Mucosa of gallbladder (tissue), 1 donor: Measurements from ENCODE around the gene MBD3L5. TPM values are rescaled to one million over a fixed set of nuclear protein-coding genes. Genes with fewer than 3 reads are reported as not detected.
"Not testable (repeated sequence)": the region's sequence is repeated elsewhere in the genome, so short reads cannot be mapped to it uniquely, and the experiment has no call there.

Experiments used
- DNase-seq: peaks from one replicate; pipeline ENCODE4 v3.0.0-alpha.2; 2020; ENCODE audit warnings: low spot score
- total RNA-seq: library from RNA; stranded (reverse); gene quantifications from one replicate; pipeline ENCODE4 v1.2.1, GENCODE V29; 2021
- donor health status: DM: no; HTN: no; CAD: no.

Gene MBD3L5
- total RNA-seq, 1 donor from 2014 or later, result not detected

DNA sequence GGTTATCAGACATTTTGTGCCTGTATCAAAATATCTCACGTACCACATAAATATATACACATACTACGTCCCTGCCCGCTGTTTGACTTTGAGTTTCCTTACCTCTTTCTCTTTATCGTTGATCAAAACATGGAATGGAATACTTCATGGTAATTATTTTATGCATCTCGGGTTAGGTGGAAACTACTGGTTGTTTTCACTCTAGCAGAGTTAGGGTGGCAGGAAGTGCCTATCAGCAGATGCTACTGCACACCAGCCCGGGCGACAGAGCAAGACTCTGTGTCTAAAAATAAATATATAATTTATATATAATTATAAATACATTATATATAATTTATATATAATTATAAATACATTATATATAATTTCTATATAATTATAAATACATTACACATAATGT is 22.5 kb downstream of the MBD3L5 start:
- not testable (repeated sequence) for DNase-seq

DNA sequence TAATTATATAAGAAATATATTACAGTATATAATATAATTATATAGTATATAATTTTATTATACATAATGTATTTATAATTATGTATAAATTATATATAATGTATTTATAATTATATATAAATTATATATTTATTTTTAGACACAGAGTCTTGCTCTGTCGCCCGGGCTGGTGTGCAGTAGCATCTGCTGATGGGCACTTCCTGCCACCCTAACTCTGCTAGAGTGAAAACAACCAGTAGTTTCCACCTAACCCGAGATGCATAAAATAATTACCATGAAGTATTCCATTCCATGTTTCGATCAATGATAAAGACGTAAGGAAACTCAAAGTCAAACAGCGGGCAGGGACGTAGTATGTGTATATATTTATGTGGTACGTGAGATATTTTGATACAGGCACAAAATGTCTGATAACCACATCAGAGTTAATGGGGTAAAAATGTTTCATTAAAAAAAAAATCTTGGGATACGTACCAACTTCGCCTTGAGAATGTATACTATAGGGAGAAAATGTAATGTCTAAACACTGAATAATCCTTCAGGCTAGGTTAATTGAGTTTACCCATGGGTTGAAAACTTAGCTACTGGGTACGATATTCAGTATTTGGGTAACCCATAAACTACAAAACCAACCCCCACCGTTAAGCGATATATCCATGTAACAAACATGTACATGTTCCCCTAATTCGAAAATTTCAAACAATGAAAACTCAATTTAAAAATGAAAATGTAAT is 24.4 kb downstream of the MBD3L5 start:
- not testable (repeated sequence) for DNase-seq

DNA sequence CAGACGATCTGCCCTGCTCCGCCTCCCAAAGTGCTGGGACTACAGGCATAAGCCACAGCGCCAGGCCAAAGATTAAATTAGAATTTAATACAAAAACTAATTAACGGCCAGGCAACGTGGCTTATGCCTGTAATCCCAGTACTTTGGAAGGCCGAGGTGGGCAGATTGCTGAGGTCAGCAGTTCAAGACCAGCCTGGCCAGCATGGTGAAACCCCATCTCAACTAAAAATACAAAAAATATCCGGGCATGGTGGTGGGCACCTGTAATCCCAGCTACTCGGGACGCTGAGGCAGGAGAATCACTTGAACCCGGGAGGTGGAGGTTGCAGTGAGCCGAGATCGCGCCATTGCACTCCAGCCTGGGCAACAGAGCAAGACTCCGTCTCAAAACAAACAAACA is 25.3 kb downstream of the MBD3L5 start:
- DNase-seq, result not testable (repeated sequence)

DNA sequence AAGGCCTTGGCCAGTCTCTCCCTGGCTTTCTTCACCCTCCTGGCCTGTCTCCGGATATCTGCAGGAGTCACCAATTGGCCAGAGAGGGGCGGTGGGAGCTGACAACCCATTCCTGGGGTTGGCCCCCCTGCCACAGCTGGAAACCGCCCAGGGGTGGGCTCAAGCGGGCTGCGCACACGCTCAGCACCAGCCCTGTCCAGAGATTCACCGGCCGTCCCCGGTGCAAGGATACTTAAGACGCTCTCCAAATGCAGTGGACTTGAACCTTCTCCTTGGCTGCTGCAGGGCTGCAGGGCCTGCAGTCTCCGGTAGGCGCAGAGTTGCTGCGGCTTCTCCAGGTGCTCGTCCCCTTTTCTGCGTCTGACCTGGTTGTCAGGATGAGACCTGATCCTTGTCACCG is 26.0 kb downstream of the MBD3L5 start:
- DNase-seq, result not testable (repeated sequence)

DNA sequence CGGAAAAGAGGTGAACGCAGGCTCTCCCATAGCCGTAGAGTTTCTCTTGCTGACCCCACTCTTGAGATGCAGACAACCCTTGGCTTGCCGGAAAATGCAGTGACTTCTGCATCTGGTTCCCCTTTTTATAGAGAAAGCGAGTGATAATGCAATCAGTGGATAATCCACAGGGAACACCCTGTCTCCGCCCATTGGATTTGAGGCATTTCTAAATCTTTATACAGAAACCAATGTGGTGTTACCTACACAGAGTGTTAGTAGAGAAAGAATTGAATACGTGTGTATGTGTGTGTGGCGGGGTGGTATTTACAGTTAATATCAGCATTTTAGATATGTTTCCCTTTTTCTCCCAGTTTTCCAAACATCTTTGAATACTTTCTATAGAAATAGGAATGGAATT is 28.2 kb downstream of the MBD3L5 start, which contains the start of gene MBD3L3:
Gene MBD3L3 (minus strand): TSS at position 101 of the 400 bp plus-strand sequence. CDS start 71 bp downstream, at position 30.
- not testable (repeated sequence) for DNase-seq

DNA sequence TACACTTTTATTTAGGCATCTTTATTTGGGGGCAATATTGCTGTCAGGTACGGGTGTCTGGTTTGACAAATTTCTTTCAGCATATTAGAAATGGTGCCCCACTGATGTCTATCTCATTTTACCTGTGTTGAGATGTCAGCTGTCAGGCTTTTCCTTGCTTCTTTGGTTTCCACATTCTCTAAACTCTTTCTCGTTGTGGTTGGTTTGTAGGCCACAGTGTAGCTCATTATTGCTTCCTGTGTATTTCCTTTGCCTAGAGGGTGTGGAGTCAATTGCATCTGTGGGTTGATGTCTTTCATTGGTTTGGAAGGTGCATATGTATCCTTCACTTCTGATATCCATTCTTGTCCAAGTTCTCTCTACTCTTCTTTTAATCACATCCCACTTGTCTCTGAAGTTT is 29.6 kb downstream of the MBD3L5 start:
- not testable (repeated sequence) for DNase-seq

DNA sequence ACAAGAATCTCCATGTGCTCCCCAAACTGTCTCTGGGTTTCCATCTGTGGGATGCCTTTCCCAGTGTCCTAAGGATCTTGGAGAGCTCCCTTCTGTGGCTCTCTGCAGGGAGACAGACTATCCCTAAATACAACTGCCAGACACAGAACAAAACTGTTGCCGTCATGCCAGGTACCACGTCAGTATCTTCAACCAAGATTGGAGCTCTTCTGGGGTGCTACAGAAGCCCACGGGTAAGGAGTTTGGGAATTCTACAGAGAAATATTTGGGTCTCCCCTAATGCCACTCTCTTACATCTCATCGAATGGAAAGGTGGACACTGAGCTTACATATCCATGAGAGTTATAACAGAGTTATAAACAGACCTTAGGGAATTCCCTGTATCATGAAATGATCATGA is 33.0 kb downstream of the MBD3L5 start:
- DNase-seq, result no peak

DNA sequence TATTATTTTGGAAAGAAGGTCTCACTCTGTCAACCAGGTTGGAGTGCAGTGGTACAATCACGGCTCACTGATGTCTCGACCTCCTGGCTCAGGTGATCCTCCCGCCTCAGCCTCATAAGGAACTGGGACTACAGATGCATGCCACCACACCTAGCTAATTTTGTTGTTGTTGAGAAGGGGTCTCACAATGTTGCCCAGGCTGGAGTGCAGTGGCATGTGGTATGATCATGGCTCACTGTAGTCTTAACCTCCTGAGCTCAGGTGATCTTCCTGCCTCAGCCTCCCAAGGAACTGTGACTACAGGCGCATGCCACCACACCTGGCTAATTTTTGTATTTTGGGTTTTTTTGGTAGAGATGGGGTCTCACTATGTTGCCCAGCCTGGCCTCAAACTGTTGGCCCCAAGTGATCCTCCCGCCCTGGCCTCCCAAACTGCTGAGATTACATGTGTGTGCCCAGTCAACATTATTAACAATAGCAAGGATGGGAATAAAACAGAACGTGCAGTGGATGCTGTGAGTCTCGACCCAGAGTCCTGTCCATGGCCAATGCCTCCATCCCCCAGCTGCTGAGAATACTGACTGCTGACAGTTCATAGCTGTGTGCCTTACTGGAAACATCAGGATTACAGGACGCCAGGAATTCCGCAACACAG is 33.5 kb downstream of the MBD3L5 start:
- no peak for DNase-seq

DNA sequence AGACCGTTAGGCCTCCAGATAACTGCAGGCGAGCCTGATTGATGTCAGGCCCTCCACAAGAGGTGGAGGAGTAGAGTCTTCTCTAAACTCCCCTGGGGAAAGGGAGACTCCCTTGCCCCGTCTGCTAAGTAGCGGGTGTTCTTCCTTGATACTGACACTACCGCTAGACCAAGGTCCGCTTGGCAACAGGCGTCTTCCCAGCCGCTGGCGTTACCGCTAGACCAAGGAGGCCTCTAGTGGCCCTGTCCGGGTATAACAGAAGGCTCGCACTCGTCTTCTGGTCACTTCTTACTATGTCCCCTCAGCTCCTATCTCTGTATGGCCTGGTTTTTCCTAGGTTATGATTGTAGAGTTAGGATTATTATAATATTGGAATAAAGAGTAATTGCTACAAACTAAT is 36.7 kb downstream of the MBD3L5 start:
- DNase-seq, result not testable (repeated sequence)

DNA sequence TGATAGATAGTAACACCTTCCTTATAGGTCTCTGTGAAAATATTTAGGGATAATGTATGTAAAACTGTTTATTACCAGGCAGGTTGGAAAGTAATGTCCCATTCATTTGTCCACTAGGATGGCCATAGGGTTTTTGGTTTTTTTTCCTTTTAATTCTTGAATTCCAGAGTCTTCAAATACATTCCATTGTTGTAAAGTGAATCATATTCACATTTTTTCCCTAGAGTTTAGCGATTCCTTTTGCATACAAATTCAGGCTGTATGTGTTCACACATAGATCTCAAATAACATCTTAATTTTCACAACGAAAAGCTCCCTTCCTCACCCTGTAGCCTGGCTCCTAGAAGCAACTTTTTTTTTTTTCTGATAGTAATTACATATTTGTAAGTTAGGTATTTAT is 37.3 kb downstream of the MBD3L5 start:
- no peak for DNase-seq

DNA sequence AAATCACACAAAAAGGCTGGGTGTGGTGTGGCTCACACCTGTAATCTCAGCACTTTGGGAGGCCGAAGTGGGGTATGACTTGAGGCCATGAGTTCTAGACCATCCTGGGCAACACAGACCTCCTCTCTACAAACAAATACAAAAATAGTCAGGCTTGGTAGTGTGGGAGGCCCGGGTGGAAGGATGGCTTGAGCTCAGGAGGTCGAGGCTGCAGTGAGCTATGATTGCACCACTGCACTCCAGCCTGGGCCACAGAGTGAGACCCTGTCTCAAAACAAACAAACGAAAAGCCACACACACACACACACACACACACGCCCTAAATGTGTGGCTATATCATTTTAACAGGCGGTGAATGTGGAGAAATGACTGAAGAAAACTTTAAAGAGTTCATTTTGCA is 38.2 kb downstream of the MBD3L5 start:
- peak; percentile 8 for DNase-seq

DNA sequence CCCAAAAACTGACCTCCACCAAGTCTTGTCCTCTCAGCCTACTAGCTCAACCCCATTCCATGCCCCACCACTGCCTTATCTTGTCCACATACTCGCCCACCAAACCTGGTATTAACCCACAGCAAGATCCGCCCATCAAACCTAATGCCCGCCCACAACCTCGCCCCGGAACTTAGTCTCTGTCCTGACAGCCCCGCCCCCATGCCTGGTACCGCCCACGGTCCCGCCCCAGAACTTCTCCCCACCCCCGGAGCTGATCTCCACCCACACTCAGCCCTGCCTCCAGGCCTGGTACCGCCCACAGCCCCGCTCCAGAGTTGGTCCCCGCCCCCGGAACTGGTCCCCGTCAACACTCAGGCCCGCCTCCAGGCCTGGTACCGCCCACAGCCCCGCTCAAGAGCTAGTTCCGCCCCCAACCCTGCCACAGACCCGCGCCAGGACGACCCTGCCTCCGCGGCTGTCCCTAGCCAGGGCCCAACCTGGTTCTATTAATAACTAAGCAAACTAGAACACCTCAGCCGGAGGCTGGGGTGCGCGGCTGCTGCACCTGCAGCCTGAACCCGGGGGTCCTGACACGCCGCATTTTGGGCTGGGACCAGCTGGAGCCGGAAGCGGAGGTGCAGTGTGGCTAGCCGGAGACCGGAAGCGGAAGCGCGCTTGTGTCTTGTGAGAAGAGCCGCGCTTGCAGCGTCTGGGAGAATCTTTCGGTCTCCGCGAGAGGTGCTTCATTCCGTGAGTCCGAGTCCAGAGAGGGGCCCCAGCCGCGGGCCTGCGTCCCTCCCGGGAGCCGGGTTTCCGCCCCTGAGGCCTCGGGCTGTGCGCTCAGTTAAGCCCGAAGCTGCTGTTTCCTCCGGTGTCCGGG is 38.9 kb downstream of the MBD3L5 start, which contains the start of gene ZNF557:
Gene ZNF557 (plus strand): TSS at position 662 of the 862 bp plus-strand sequence. CDS start 5,372 bp downstream, outside the sequence.
- peak; percentile 99 for DNase-seq

DNA sequence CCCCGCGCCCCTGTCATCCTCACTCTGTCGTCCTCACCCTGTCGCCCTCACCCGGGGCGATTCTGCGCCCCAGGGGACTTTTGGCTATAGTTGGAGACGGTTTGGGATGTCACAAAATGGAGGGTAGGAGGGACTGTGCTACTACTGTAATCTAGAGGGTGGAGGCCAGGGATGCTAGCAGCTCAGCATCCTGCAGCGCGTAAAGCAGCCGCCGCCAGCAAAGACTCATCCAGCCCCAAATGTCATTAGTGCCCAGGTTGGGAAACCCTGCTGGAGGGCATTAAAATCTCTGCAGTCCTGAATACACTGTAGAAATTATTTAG is 39.5 kb downstream of the MBD3L5 start:
- DNase-seq, result no peak

DNA sequence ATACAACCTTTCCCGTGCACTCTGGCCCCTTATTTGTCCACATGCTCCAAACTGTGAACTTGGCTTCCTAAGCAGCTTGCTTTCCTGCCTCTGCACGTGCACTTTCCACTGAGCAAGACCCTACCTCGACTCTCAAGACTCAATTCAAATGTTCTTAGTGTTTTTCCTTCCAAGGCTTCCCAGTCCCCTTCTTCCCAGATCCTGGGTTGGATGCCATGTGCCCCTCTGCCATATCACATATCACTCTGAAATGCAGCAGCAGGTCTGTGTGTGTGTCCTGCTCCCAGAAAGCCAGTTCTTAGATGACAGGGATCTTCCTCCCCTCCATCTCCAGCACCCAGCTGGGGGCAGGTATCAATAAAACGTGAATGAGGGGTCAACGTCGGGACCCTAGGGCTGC is 42.2 kb downstream of the MBD3L5 start:
- DNase-seq, result peak; percentile 6

DNA sequence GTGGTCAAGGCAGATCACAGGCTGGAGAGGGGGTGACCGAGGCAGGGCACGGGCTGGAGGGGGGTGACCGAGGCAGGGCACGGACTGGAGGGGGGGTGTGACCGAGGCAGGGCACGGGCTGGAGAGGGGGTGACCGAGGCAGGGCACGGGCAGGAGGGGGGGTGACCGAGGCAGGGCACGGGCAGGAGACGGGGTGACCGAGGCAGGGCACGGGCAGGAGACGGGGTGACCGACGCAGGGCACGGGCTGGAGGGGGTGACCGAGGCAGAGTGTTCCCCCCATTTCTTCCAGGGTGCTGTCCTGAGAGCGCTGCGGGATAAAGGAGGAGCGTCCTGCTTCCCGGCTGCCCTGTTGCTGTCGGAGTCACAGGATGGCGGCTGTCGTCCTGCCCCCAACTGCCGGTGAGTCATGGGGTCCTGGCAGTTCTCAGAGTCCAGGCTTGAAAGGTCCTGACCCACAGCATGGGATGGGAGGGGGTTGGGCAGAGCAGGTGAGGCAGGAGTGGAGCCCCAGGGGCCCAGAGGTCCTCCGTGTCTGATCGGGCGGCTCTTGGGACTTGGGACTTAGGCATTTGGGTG is 44.4 kb downstream of the MBD3L5 start:
- DNase-seq, result peak; percentile 8

DNA sequence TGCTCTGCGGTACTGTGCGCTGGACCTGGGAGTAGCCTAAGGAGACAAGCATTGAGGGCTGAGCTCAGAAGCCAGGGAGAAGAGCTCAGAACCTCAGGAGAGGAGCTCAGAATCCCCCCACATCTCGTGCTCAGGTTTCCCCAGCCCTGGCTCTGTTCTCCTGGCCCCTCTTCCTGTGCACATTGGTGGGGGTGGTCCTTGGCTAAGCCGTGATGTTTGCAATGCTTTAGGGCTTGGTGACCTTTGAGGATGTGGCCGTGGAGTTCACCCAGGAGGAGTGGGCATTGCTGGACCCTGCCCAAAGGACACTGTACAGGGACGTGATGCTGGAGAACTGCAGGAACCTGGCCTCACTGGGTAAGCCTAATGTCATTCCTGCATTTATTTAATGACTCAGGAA is 45.8 kb downstream of the MBD3L5 start:
- peak; percentile 9 for DNase-seq

DNA sequence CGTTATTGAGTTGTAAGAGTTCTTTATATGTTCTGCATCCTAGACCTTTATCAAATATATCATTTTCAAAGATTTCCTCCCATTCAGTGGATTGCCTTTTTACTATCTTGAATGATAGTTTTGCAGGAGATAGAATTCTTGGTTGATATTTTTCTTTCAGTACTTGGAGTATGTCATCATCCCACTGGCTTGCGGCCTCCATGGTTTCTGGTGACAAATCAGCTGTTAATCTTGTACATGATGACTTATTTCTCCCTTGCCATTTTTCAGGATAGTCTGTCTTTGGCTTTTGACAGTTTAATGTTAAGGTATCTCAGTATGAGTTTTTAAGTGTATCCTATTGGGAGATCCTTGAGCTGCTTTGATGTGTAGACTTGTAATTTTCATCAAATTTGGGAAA is 47.6 kb downstream of the MBD3L5 start:
- no peak for DNase-seq

Other genes with a start within 250 kb of the MBD3L5 start
- 0.46 TPM for gene ADGRE1, start 143.0 kb upstream of the MBD3L5 start, total RNA-seq
- not detected for gene MBD3L2B, start 9.1 kb upstream of the MBD3L5 start, total RNA-seq
- gene MBD3L4, start 9.6 kb downstream of the MBD3L5 start, total RNA-seq, result not detected
- gene MBD3L2, start 18.7 kb downstream of the MBD3L5 start, total RNA-seq, result not detected
- not detected for gene MBD3L3, start 28.1 kb downstream of the MBD3L5 start, total RNA-seq
- 11.1 TPM for gene ZNF557, start 39.1 kb downstream of the MBD3L5 start, total RNA-seq